Duodenal mucosa (tissue), 2 donors: ENCODE data around the gene PLCB4.

Source experiments
- H3K27ac ChIP-seq: one replicate; pipeline ENCODE4 v1.7.0; 2013; ENCODE audit warnings: low read depth, low read length
- H3K27me3 ChIP-seq, 2 donors: one replicate each; pipeline ENCODE4 v1.7.0; 2013; ENCODE audit warnings: low read length in 2 of 2, control low read depth in 1 of 2; ENCODE audit not compliant: insufficient read depth in 2 of 2, control insufficient read depth in 1 of 2
- H3K36me3 ChIP-seq, 2 donors: one replicate each; pipeline ENCODE4 v1.7.0; 2013; ENCODE audit warnings: low read length in 2 of 2, control low read depth in 1 of 2; ENCODE audit not compliant: insufficient read depth in 2 of 2, control insufficient read depth in 1 of 2
- H3K4me1 ChIP-seq, 2 donors: one replicate each; pipeline ENCODE4 v1.7.0; 2013; ENCODE audit warnings: low read length in 2 of 2, control low read depth in 1 of 2; ENCODE audit not compliant: insufficient read depth in 2 of 2, control insufficient read depth in 1 of 2
- H3K4me3 ChIP-seq, 2 donors: one replicate each; pipeline ENCODE4 v1.7.0; 2013; ENCODE audit warnings: low read length in 2 of 2, low read depth in 1 of 2
- H3K9ac ChIP-seq, 2 donors: one replicate each; pipeline ENCODE4 v1.7.0; 2013; ENCODE audit warnings: low read length in 2 of 2, low read depth in 1 of 2
- H3K9me3 ChIP-seq, 2 donors: one replicate each; pipeline ENCODE4 v1.7.0; 2013; ENCODE audit warnings: low read length in 2 of 2, control low read depth in 1 of 2; ENCODE audit not compliant: control insufficient read depth in 1 of 2

Gene PLCB4

DNA sequence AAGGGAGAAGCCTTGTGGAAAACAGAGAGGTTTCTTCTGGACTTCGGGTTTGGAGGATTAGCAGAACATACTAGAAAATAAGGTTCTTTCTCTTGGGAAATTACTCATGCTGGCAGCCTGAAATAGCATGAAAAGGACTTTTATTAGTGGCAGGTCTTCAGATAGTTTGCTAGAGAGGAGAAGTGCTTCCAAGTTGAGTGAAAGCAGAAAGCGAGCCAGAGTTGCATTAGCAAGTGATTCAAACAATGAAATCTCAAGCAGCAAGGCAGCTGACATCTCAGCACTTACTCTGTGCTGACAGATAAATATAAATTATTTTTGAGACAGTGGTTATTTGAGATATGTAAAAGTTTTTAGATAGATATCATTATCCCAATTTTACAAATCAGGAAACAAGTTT, 91.9 kb downstream of the PLCB4 start:
- Histone ChIP-seq H3K4me3 (no peak overlapping the region), H3K27ac (no peak overlapping the region), H3K9ac (no peak overlapping the region)

DNA sequence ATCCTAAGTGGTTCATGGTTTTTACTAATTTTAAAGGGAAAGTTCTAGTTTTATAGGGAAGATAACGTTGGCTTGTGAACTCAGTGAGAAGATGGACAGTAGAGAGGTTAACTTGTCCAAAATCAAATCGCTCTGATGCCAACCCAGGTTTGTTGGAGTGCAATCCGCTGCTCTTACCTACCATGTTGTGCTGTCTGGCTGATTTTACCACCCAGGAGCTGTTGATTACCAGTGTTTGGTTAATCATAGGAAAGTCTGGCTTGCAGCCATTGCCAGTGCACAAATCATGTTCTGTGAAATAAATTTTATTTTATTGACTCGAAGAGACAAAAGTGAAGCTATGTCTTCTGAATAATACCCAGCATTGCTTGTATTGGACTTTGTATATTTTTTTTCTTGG, 92.4 kb downstream of the PLCB4 start:
- no peaks in the 10 kb centered on the region for H3K27me3 ChIP-seq

More for the DNA sequence above, 91.9 kb downstream of the PLCB4 start:
- no peaks in the 10 kb centered on the region for H3K36me3 ChIP-seq
- no peaks in the 10 kb centered on the region for H3K4me1 ChIP-seq
- no peaks in the 10 kb centered on the region for H3K27me3 ChIP-seq
- no peaks in the 10 kb centered on the region for H3K9me3 ChIP-seq

DNA sequence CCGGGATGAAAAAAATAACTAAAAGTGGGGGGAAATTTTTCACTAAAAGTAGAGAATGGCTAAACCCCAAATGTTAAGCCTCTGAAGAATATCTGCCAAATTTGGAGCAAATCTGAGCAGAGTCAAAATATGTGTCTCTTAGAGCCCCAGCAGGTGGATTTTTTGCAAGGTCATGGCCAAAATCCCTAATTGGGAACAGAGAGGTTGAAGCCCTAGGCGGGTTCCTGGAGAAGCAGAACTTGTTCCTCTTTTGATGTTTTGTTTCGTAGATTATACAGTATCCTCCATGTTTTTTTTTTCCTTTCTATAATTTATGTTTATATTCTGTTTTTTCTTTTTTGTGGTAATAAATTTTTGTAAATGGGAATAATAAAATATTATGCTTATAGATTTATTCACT, 94.4 kb downstream of the PLCB4 start:
- Histone ChIP-seq H3K4me3 (no peak overlapping the region), H3K36me3 (no peaks in the 10 kb centered on the region)

More for the DNA sequence above, 92.4 kb downstream of the PLCB4 start:
- H3K27ac ChIP-seq: no peak overlapping the region
- no peaks in the 10 kb centered on the region for H3K36me3 ChIP-seq
- no peak overlapping the region for H3K9ac ChIP-seq
- no peaks in the 10 kb centered on the region for H3K4me1 ChIP-seq
- H3K9me3 ChIP-seq: no peaks in the 10 kb centered on the region
- no peak overlapping the region for H3K4me3 ChIP-seq

DNA sequence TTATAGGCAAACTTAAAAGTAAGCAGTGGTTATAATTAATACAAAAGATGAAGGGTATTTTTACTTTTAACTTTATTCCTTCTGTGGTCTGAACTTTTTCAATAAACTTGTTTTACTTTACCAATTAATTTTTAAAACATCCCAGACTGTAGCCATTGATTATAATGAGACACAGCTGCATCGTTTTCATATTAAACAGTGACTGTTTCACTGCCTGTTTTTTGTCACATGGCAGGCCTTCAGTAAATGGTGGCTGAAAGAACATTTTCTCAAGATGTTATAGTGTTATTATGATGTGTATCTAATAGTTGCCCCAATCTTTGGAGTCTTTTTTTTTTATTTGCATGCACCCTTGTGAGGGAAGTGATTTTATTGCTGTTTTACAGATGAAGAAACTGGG, 95.1 kb downstream of the PLCB4 start:
- Histone ChIP-seq H3K4me3 (no peak overlapping the region), H3K27ac (no peak overlapping the region), H3K9me3 (no peaks in the 10 kb centered on the region), H3K27me3 (no peaks in the 10 kb centered on the region), H3K36me3 (no peaks in the 10 kb centered on the region), H3K9ac (no peak overlapping the region), H3K4me1 (no peaks in the 10 kb centered on the region)

More for the DNA sequence above, 94.4 kb downstream of the PLCB4 start:
- Histone ChIP-seq H3K27ac (no peak overlapping the region), H3K9me3 (no peaks in the 10 kb centered on the region), H3K4me1 (no peaks in the 10 kb centered on the region), H3K27me3 (no peaks in the 10 kb centered on the region), H3K9ac (no peak overlapping the region)

DNA sequence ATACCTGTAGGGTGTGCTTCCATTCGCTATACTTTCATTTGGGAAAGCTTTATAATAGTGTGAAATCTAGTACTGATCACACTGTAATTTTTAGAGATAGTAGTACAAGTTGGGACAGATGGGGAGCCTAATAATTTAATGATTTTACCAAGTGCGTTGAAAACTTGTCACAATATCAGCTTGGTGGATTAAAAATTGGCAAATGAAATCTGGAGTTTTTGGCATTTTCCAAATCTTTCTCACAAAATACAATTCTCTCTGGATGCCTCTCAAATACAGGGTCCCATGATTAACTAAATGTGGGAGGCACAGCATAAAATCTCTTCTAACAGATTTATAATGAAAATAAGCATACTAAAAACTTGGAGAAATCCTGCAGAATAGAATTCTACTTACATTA, 96.4 kb downstream of the PLCB4 start:
- Histone ChIP-seq H3K4me1 (no peaks in the 10 kb centered on the region), H3K36me3 (no peaks in the 10 kb centered on the region), H3K4me3 (no peak overlapping the region), H3K9ac (no peak overlapping the region), H3K27ac (no peak overlapping the region), H3K27me3 (no peaks in the 10 kb centered on the region), H3K9me3 (no peaks in the 10 kb centered on the region)

DNA sequence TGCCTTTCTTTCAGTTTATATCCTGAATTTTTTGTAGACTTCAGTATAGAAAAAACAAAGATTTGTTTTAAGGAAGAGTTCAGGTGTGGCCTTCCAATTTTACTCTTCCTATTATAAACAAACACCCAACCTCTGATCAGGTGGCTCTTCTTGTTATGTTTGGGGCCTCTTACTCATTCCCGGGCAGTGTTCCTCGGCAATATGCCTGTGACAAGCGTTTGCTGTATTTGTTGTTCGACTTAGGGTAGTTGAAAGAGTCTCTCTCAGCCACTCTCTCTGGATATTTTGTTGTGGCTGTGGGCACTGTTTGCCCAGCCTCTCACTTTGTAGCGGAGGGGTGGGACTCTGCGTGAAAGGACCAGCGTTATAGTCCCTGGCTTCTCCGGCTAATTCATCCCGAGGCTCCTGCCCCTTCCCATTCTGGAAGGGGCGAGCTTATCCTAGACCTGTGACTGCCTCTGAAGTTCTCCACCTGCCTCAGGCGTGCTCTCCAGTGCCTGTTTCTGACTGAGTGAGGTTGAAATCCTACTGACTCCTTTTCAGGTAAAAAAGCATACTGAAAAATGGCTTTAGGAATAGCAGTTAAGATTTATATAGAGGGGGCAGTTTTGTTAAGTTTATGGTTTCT, 97.4 kb downstream of the PLCB4 start:
- Histone ChIP-seq H3K27ac (no peak overlapping the region), H3K27me3 (no peaks in the 10 kb centered on the region), H3K9ac (no peak overlapping the region), H3K4me3 (no peak overlapping the region), H3K4me1 (no peaks in the 10 kb centered on the region), H3K36me3 (no peaks in the 10 kb centered on the region), H3K9me3 (no peaks in the 10 kb centered on the region)

DNA sequence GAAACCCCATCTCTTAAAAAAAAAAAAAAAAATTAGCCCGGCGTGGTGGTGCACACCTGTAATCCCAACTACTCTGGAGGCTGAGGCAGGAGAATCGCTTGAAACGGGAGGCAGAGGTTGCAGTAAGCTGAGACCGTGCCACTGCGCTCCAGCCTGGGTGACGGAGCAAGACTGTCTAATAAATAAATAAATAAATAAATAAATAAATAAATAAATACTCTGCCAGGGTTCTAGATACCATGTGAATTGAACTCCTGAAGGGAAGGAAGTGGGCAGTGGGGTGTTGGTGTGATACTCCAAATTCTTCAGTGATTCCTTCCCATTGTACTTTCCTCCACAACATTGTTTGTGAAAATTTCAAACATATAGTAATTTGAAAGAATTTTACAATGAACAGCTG, 100.5 kb downstream of the PLCB4 start:
- no peaks in the 10 kb centered on the region for H3K27me3 ChIP-seq

DNA sequence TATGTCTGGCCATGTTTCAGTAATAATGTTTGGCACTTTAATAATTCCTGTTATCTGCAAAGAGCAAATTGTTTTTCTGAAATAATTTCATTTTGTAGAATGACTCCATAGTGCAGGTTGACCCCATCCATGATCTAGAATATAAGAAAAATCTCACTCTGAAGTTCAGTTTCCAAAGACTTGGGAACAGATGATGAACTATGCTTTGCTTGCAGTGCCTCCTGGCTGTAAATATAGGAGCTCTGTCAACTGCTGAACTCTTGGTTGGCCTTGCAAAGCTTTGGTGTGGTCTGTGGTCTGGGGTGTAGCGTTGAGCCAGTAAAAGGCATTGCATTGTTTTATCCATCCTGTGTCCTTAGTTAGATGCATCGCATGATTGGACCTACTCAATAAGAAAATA, 104.0 kb downstream of the PLCB4 start:
- Histone ChIP-seq H3K27me3 (no peaks in the 10 kb centered on the region), H3K27ac (no peak overlapping the region), H3K9me3 (no peaks in the 10 kb centered on the region), H3K4me3 (no peak overlapping the region), H3K36me3 (no peaks in the 10 kb centered on the region), H3K4me1 (no peaks in the 10 kb centered on the region), H3K9ac (no peak overlapping the region)

More for the DNA sequence above, 100.5 kb downstream of the PLCB4 start:
- Histone ChIP-seq H3K4me1 (no peaks in the 10 kb centered on the region), H3K36me3 (no peaks in the 10 kb centered on the region), H3K9ac (no peak overlapping the region), H3K27ac (no peak overlapping the region), H3K4me3 (no peak overlapping the region), H3K9me3 (no peaks in the 10 kb centered on the region)

DNA sequence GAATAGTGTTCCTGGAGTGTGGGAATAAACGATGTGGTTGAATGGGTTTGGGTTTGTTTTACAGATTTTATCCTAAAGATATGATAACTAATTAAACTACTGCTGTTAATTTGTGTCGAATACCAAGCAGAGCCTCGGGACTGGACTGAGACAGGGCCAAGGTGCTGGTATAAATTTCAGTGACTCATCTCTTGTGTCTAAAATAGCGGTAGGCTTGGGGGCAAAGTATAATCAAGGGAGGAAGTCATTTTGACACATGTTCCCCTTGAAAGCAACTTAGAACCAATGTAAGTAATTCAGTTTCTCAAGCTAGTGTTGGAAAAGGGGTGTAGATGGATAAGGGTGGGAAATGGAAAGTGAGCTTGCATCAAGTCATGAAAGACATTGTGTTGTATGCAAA, 108.4 kb downstream of the PLCB4 start:
- Histone ChIP-seq H3K4me3 (no peak overlapping the region), H3K9me3 (no peaks in the 10 kb centered on the region), H3K36me3 (no peaks in the 10 kb centered on the region), H3K9ac (no peak overlapping the region), H3K27ac (no peak overlapping the region), H3K4me1 (no peaks in the 10 kb centered on the region), H3K27me3 (no peaks in the 10 kb centered on the region)

DNA sequence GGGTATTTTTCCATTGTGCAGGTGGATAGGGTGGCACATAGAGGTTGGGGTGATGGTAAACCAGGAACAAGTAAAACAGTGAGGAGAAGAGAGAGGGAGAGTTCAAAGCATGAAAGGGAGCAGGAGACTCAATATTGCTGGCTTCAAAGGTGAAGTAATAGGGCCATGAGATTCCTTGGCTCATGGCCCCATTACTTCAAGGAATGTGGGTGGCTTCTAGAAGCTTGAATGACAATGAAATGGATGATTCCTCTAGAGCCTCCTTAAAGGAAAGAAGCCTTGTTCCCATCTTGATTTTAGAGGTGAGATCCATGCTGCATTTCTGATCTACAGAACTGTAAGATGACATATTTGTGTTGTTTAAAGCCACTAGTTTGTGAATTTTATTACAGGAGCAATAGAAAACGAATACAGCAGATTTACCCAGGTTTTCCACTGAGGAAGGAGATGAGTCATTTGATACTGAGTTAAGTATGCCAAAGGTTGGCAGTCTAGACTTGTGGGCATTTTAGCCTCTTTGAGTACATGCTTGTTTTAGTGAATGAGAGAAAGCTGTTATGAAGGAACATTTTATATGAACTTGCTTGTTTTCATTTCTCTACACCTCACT, 110.4 kb downstream of the PLCB4 start:
- Histone ChIP-seq H3K9me3 (no peaks in the 10 kb centered on the region), H3K27me3 (no peaks in the 10 kb centered on the region), H3K27ac (no peak overlapping the region)

More for the DNA sequence above, 110.4 kb downstream of the PLCB4 start:
- H3K4me1 ChIP-seq: no peaks in the 10 kb centered on the region
- H3K9ac ChIP-seq: no peak overlapping the region
- H3K36me3 ChIP-seq: no peaks in the 10 kb centered on the region
- no peak overlapping the region for H3K4me3 ChIP-seq
